Gastroesophageal sphincter (tissue), 3 donors: Measurements from ENCODE around the gene BAHCC1.

Experiments used
- CTCF ChIP-seq, 4 experiments: fragments of 200-600 bp in 2 of 4; fragments of 450-650 bp in 2 of 4; sonication (generic) in 1 of 4; IDR thresholded peaks; one replicate each; pipeline ENCODE4 v1.5.1; 2017 to 2019; ENCODE audit warnings: antibody characterized with exemption in 4 of 4, mild to moderate bottlenecking in 2 of 4, moderate library complexity in 2 of 4
- POLR2A ChIP-seq, 2 donors: fragments of 450-650 bp; IDR thresholded peaks; one replicate each; pipeline ENCODE4 v1.6.1; 2017; ENCODE audit warnings: antibody characterized with exemption in 2 of 2, mild to moderate bottlenecking in 2 of 2, moderate library complexity in 1 of 2
- POLR2AphosphoS5 ChIP-seq: sonication (generic); formaldehyde crosslinking; IDR thresholded peaks from one replicate; pipeline ENCODE4 v1.6.1; 2017; ENCODE audit warnings: antibody characterized with exemption

DNA sequence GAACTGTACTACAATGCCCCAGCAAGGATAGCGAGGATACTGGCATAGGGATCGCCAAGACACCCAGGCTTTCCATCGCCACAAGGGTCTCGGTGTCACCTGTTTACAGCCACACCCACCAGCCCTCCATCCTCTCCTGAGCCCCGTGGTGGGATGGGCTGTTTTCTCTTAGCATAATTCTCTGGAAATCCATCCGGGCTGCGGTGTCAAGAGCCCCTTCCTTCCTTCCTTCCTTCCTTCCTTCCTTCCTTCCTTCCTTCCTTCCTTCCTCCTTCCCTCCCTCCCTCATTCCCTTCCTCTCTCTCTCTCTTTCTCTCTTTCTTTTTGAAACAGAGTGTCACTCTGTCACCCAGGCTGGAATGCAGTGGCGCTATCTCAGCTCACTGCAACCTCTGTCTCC lies 36.0 kb upstream of the BAHCC1 start:
- TF ChIP-seq CTCF (IDR thresholded peaks at IDR 0.05): no peak
- TF ChIP-seq POLR2A (IDR thresholded peaks at IDR 0.05): no peak
- TF ChIP-seq POLR2AphosphoS5: no peak
